Measurements from ENCODE around the gene CEACAM16. TPM values are rescaled to one million over a fixed set of nuclear protein-coding genes. Genes with fewer than 3 reads are reported as not detected.
"Not testable (repeated sequence)": the region's sequence is repeated elsewhere in the genome, so short reads cannot be mapped to it uniquely, and the experiment has no call there.

CEACAM16 gene
- total and polyA plus RNA-seq, 5 experiments from 2014 or later = not detected

DNA sequence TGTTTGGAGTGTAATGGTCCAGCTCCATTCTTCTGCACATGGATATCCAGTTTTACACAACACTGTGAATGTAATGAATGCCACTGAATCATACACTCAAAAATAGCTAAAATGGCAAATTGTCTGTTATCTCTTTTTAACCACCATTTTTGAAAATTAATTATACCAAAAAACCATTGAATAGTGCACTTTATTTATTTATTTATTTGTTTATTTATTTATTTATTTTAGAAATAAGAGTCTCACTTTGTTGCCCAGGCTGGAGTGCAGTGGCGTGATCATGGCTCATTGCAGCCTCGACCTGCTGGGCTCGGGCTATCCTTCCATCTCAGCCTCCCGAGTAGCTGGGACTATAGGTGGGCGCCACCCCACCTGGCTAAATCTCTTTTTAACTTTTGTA lies 35.0 kb upstream of the CEACAM16 start:
- ATAC-seq (no peak), DNase-seq (no peak)
- Mint-ChIP-seq H3K4me3 (no peak overlapping the region), H3K36me3 (peaks cover 0 to 9% (median 0%) of the 10 kb centered on the region in 3 donors), H3K27me3 (no peaks in the 10 kb centered on the region), H3K27ac (peak overlapping the region in 1 of 10 donors; percentile 38), H3K9me3 (no peaks in the 10 kb centered on the region), H3K4me1 (no peaks in the 10 kb centered on the region)
- POLR2A ChIA-PET = no interaction called here

DNA sequence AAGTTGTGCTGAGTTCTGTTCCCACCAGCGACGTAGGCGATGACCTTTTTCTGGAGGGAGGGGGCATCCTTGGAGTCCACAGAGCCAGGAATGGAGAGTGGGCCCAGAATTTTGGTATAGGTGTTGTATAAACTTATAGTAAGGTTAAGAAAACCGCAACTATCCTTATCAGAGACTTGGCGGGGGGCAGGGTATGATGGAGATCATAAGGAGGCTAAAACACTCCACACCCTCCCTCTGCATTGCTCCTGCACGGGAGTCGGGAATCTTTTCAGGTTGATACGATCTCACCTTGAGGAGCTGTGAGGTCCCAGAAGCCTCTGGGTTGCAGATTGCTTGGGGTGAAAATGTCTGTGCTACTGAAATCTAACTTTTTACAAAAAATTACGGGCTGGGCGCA lies 34.0 kb upstream of the CEACAM16 start:
- ATAC-seq = no peak
- H3K36me3 Mint-ChIP-seq = peaks cover 0 to 7% (median 0%) of the 10 kb centered on the region in 3 donors
- no peak overlapping the region for H3K4me3 Mint-ChIP-seq
- POLR2A ChIA-PET = no interaction called here
- no peaks in the 10 kb centered on the region for H3K9me3 Mint-ChIP-seq
- H3K4me1 Mint-ChIP-seq = no peaks in the 10 kb centered on the region
- DNase-seq = no peak
- no peak overlapping the region for H3K27ac Mint-ChIP-seq
- H3K27me3 Mint-ChIP-seq = peaks cover 0 to 1% (median 0%) of the 10 kb centered on the region in 5 donors

DNA sequence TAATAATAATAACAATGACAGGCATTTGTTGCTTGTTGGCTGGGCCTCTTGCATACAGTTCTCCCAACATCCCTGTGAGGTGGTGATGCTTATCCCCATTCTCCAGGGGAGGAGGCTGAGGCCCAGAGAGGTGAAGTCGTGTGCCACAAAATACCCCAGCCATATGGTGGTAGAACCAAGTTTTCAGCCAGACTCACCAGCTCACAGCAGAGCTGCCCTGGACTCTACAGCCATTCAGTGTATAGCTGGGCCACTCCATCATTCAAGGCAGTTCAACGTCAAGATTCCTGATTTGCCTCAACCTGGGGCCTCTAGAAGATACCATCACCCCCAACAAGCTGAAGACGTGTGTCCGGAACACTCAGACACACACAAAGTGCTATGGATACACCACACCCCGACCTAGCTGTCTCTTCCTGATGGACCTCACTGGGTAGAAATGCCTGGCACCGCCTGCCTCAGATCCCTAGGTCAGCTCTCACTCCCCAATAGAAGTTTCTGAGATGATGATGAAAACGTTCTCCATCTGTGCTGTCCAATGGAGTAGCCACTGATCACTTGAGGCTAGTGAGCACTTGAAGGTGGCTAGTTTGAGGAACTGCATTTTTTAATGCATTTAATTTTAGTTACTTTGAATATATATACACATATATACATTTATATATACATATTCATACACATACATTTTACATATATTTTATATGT lies 31.9 kb upstream of the CEACAM16 start:
- H3K9me3 Mint-ChIP-seq = no peaks in the 10 kb centered on the region
- H3K4me1 Mint-ChIP-seq = no peaks in the 10 kb centered on the region
- POLR2A ChIA-PET = no interaction called here
- H3K27me3 Mint-ChIP-seq = peaks cover 0 to 1% (median 0%) of the 10 kb centered on the region in 5 donors
- H3K27ac Mint-ChIP-seq = no peak overlapping the region
- ATAC-seq = no peak
- H3K36me3 Mint-ChIP-seq = peaks cover 0 to 7% (median 0%) of the 10 kb centered on the region in 3 donors
- H3K4me3 Mint-ChIP-seq = no peak overlapping the region
- no peak for DNase-seq

DNA sequence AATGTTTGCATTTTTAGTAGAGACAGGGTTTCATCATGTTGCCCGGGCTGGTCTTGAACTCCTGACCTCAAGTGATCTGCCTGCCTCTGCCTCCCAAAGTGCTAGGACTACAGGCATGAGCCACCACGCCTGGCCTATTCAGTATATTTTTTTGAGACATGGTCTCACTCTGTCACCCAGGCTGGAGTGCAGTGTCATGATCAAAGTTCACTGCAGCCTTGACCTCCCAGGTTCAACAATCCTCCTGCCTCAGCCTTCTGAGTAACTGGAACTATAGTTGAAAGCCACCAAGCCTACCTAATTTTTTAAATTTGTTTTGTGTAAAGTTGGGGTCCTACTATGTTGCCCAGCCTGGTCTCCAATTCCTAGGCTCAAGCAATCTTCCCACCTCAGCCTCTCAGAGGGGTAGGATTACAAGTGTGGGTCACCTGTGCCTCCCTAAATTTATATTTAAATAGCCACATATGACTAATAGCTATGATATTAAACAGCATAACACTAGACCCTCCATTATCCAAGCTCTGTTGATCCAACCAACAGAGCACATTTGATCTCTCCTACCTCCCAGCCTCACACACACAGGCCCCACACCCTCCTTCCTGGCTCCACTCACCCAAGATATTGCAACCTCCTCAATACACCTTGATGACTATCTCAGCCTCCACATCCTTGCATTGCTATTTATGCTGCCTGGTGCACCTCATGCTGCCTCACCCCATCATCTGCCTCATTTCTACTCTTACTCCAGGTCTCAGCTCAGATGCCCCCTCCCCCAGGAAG lies 29.8 kb upstream of the CEACAM16 start:
- POLR2A ChIA-PET = no interaction called here
- Mint-ChIP-seq H3K36me3 (no peaks in the 10 kb centered on the region), H3K27me3 (peaks cover 0 to 2% (median 0%) of the 10 kb centered on the region in 5 donors), H3K4me3 (no peak overlapping the region), H3K9me3 (no peaks in the 10 kb centered on the region), H3K4me1 (no peaks in the 10 kb centered on the region), H3K27ac (peak overlapping the region in 1 of 10 donors; percentile 40)
- ATAC-seq = peak in 1 of 2 donors; percentile 23
- no peak for DNase-seq

DNA sequence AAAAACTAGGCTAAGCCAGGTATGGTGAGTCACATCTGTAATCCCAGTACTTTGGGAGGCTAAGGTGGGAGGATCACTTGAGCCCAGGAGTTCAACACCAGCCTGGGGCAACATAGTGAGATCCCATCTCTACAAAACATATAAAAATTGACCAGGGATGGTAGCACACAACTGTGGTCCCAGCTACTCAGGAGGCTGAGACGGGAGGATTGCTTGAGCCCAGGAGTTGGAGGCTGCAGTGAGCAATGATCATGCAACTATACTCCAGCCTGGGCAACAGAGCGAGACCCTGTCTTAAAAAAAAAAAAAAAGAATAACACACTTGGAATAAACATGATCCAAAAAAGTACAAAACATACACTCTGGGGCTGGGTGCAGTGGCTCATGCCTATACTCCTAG lies 28.9 kb upstream of the CEACAM16 start:
- ATAC-seq, H3K27ac Mint-ChIP-seq, DNase-seq, H3K4me1 Mint-ChIP-seq, POLR2A ChIA-PET, H3K36me3 Mint-ChIP-seq, H3K27me3 Mint-ChIP-seq, H3K9me3 Mint-ChIP-seq, H3K4me3 Mint-ChIP-seq: not testable (repeated sequence)

DNA sequence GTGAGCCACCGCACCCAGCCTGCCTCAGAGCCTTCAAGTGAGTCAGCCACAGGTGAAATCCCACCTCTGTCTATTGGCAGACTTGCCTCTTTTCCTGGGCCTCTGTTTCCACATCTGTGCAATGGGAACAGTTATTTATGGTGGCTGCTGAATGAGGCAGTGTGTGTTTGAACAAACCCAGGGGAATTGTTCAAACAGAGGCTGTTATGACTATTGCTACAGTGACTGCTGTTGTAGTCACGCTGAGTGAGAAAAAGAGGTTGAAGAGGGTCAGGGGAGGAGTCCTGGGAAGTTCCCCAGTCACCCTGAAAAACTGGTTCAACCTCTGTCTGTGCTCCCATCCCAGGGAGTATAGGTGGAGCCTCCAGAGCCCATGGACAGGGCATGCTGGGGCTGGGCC lies 27.6 kb upstream of the CEACAM16 start, which contains the start of gene CEACAM19:
TSS of gene CEACAM19 (plus strand) at position 83 of the 400 bp plus-strand sequence. CDS start 450 bp downstream, outside the sequence.
- H3K27ac Mint-ChIP-seq = no peak within 1 kb of the TSS
- no peak within 1 kb of the TSS for H3K4me3 Mint-ChIP-seq
- H3K4me1 Mint-ChIP-seq = no peaks in the 10 kb centered on the region
- H3K9me3 Mint-ChIP-seq = no peaks in the 10 kb centered on the region
- no peak for ATAC-seq
- peaks cover 0 to 3% (median 0%) of the 10 kb centered on the region in 5 donors for H3K27me3 Mint-ChIP-seq
- POLR2A ChIA-PET = no interaction called here
- DNase-seq = no peak
- H3K36me3 Mint-ChIP-seq = no peaks in the 10 kb centered on the region

DNA sequence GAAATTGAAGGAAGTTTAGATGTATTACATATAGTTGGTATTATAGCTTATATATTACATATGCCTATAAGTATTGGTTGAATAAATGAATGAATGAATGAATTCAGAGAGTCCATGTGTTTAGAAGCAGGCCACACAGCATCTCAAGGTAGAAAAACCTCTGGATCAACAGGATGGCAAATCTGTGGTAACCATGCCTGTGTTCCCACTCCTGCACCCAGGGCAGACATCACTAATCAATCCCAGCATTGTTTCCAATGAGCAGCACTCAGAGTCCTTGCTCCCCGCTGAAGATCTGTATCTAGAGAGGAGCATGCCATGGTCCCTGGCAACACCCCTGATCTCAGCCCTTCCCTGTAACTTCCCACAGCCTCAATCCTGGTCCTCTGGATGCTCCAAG lies 26.7 kb upstream of the CEACAM16 start:
- H3K9me3 Mint-ChIP-seq = no peaks in the 10 kb centered on the region
- H3K4me1 Mint-ChIP-seq = no peaks in the 10 kb centered on the region
- no peak overlapping the region for H3K4me3 Mint-ChIP-seq

DNA sequence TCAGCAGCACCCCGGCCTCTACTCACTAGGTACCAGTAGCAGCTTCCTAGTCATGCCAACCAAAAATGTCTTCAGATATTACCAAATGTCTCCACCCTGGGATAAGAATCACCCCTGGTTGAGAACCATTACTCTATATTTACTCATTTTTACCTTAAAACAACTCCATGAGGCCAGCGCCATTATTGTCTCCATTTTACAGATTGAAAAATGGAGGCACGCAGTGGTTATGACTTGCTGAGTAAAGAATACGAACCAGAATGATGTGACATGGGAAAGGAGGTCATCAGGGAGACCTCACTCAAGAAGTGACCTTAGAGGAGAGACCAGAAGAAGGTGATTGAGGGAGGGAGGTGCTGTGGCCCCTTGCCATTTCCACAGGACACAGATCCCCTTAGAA lies 25.4 kb upstream of the CEACAM16 start:
- no peak overlapping the region for H3K27ac Mint-ChIP-seq
- no peaks in the 10 kb centered on the region for H3K4me1 Mint-ChIP-seq
- POLR2A ChIA-PET = no interaction called here
- peaks cover 0 to 3% (median 0%) of the 10 kb centered on the region in 5 donors for H3K27me3 Mint-ChIP-seq
- no peaks in the 10 kb centered on the region for H3K36me3 Mint-ChIP-seq
- ATAC-seq (no peak), DNase-seq (no peak)
- H3K4me3 Mint-ChIP-seq = no peak overlapping the region
- H3K9me3 Mint-ChIP-seq = no peaks in the 10 kb centered on the region

More for the DNA sequence above, 26.7 kb upstream of the CEACAM16 start:
- Mint-ChIP-seq H3K36me3 (no peaks in the 10 kb centered on the region), H3K27me3 (peaks cover 0 to 3% (median 0%) of the 10 kb centered on the region in 5 donors), H3K27ac (no peak overlapping the region)
- POLR2A ChIA-PET = no interaction called here
- ATAC-seq (no peak), DNase-seq (no peak)

DNA sequence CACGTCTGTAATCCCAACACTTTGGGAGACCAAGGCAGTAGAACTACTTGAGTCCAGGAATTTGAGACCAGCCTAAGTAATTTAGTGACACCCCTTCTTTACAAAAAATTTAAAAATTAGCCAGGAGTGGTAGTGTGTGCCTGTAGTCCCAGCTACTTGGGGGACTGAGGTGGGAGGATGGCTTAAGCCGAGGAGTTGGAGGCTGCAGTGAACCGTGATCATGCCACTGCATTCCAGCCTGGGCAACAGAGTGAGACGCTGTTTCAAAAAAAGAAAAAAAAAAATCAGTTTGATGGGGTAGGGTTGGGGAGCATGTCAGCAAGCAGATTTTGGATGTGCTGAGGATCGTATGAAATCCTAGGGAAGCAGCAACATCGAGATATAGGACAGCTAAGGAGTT lies 23.4 kb upstream of the CEACAM16 start:
- H3K27me3 Mint-ChIP-seq = peaks cover 0 to 3% (median 0%) of the 10 kb centered on the region in 5 donors
- H3K36me3 Mint-ChIP-seq = no peaks in the 10 kb centered on the region
- ATAC-seq (no peak), DNase-seq (no peak)
- no peaks in the 10 kb centered on the region for H3K9me3 Mint-ChIP-seq
- H3K4me1 Mint-ChIP-seq = no peaks in the 10 kb centered on the region
- H3K27ac Mint-ChIP-seq = no peak overlapping the region
- no peak overlapping the region for H3K4me3 Mint-ChIP-seq
- POLR2A ChIA-PET = interaction anchor here (0.7 kb wide), 1 partner anchor 830 kb away, joined by 4 read pairs; no protein-coding TSS in a partner anchor

DNA sequence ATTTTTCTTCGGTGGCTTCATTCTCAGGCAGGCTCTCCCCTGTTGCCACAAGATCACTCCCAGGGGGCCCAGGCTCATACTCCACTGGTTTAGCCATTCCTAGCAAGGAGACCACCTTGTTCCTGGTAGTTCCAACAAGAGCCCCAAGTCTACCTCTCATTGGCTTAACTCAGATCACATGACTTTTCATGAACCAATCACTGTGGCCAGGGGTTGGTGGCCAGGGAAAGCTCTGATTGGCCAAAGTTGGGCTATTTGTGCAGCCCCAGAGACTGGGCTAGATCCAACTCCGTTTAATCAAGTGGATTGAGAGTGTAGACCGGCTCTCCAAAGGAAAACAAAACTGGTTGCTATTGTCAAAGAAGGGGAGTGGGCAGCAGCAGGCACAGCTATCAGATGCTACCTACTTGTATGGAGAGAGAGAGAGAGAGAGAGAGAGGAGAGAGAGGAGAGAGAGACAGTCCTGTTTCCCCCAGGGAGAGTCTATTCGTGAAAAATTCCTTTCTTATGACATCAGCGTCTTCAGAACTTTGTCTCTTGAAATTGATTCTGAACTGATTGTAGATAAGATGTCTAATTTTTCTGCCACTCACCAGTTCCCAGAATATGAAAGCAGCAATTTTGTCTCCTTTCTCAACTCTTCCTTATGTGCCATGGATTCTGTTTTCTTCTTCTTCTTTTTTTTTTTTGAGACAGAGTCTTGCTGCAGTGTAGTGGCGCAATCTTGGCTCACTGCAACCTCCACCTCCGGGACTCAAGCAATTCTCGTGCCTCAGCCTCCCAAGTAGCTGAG lies 21.7 kb upstream of the CEACAM16 start:
- DNase-seq = no peak
- Mint-ChIP-seq H3K4me3 (no peak overlapping the region), H3K4me1 (no peaks in the 10 kb centered on the region), H3K36me3 (no peaks in the 10 kb centered on the region), H3K27ac (peak overlapping the region in 1 of 10 donors; percentile 32), H3K9me3 (no peaks in the 10 kb centered on the region), H3K27me3 (peaks cover 0 to 3% (median 0%) of the 10 kb centered on the region in 5 donors)
- POLR2A ChIA-PET = no interaction called here
- ATAC-seq = no peak

DNA sequence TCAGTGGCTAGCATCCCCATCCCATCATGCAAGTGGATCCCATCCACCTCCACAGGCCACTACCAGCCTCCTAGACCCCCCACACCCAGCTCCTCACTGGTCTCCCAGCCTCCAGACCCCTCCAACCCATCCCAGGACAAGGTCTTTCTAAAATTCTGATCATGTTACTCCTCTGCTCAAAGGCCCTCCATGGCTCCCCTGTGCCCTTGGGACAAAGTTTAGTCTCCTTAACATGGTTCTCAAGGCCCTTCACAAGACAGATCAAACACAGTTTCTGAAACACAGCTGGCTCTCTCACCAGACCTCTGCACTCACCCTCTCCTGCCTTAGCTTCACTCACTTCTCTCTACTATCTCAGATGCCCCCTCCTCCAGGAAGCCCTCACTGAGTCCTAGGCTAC lies 18.4 kb upstream of the CEACAM16 start:
- DNase-seq = no peak
- H3K9me3 Mint-ChIP-seq = no peaks in the 10 kb centered on the region
- peaks cover 12 to 16% (median 14%) of the 10 kb centered on the region in 4 donors for H3K4me1 Mint-ChIP-seq
- H3K4me3 Mint-ChIP-seq = no peak overlapping the region
- POLR2A ChIA-PET = no interaction called here
- peaks cover 0 to 5% (median 0%) of the 10 kb centered on the region in 5 donors for H3K27me3 Mint-ChIP-seq
- ATAC-seq = no peak
- no peak overlapping the region for H3K27ac Mint-ChIP-seq
- H3K36me3 Mint-ChIP-seq = no peaks in the 10 kb centered on the region

DNA sequence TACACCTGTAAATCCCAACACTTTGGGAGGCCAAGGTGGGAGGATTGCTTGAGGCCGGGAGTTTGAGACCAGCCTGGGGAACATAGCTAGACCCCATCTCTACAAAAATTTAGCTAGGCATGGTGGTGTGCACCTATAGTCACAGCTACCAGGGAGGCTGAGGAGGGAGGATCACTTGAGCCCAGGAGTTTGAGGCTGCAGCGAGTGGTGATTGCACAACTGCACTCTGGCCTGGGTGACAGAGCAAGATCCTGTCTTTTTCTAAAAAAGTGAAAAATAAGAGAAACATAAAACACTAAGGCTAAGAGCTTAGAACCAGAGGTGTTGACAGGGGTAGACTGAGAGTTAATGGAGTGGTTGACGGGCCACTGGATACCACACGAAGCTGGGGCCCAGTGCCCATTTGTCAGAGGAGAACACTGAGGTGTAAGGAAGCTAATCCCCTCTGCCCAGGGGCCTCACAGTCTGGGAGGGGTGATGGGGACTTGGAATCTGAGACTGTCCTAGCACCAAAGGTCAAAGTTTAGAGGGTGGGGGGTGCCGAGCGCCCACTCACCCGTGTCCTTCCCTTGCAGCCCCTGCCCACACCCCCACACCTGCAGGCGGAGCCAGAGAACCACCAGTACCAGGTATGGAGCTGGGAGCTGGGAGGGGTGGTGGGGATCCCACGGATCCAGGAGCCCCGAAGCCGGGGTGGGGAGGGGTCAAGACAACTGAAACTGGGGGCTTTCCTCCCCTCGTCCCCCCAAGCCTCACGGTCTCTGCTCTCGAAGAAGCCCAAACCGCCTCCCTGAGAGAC lies 16.8 kb upstream of the CEACAM16 start:
- Mint-ChIP-seq H3K36me3 (no peaks in the 10 kb centered on the region), H3K4me3 (no peak overlapping the region), H3K27ac (peak overlapping the region in 1 of 10 donors; percentile 1), H3K27me3 (peaks cover 0 to 12% (median 0%) of the 10 kb centered on the region in 5 donors), H3K9me3 (no peaks in the 10 kb centered on the region), H3K4me1 (peaks cover 12 to 23% (median 14%) of the 10 kb centered on the region in 4 donors)
- no peak for DNase-seq
- POLR2A ChIA-PET = no interaction called here
- ATAC-seq = no peak
